ENCODE measurements around the gene LCMT1.

GRCh38 chr16:25177831-25178688, 66.5 kb downstream of the LCMT1 start:
- no peak for TF ChIP-seq CTCF (IDR thresholded peaks at IDR 0.05)
- TF ChIP-seq EZH2 (IDR thresholded peaks at IDR 0.05; ENCODE audit: borderline replicate concordance, insufficient read depth, low read depth, low read length, poor library complexity, severe bottlenecking) = no peak
